ENCODE measurements around the gene NFKBIA.

- TF ChIP-seq CTCF (IDR thresholded peaks at IDR 0.05; ENCODE audit: low read depth, low read length, poor library complexity, severe bottlenecking): no peak
- TF ChIP-seq EZH2phosphoT487 (IDR thresholded peaks at IDR 0.05; ENCODE audit: borderline replicate concordance, low read length): no peak
These were observed 12.4 kb downstream of the NFKBIA start for GRCh38 chr14:35392103-35392502.
